ENCODE measurements around the gene LGALS9. TPM values are rescaled to one million over a fixed set of nuclear protein-coding genes. Genes with fewer than 3 reads are reported as not detected.

LGALS9 gene
- total RNA-seq, 2 experiments from 2014 or later: 33.7 to 33.8 TPM

DNA sequence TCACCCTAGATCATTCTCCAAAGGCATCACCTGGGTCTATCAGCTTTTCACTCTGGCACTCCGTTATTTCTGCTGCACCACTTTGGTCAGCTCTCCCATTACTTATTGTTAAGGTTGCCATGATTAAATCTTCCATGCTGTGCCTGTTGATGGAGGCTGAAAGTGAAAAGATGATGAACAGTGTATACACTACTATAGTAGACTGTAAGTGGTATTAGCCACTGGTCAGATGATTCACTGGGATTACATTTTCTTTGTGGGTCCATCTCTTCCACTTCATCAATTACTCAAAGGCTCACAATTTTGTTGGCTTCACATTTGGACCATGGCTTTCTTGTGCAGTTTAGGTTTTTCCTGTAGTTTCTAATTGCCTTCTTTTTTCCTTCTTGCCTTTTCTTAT is 15.9 kb upstream of the LGALS9 start:
- H3K36me3 Mint-ChIP-seq (ENCODE audit: low read depth): peaks cover 77% of the 10 kb centered on the region
- no peaks in the 10 kb centered on the region for H3K27me3 Mint-ChIP-seq
- DNase-seq: no peak
- no peak overlapping the region for H3K27ac Mint-ChIP-seq
- peaks cover 44% of the 10 kb centered on the region for H3K4me1 Mint-ChIP-seq
- ATAC-seq: no peak
- no peaks in the 10 kb centered on the region for H3K9me3 Mint-ChIP-seq (ENCODE audit: low read depth)
- POLR2A ChIA-PET: no interaction called here
- intact Hi-C loops (cut with DNase I, micrococcal nuclease): loop anchor here in 1 of 2 experiments (5.0 to 10.0 kb wide), 2 partner anchors 37 to 380 kb away; no protein-coding TSS in a partner anchor
- H3K4me3 Mint-ChIP-seq: no peak overlapping the region
- CTCF ChIA-PET: interaction anchor here (0.6 to 2.5 kb wide), 6 partner anchors 11 to 235 kb away, joined by 3 to 7 read pairs (median 4); no protein-coding TSS in a partner anchor

DNA sequence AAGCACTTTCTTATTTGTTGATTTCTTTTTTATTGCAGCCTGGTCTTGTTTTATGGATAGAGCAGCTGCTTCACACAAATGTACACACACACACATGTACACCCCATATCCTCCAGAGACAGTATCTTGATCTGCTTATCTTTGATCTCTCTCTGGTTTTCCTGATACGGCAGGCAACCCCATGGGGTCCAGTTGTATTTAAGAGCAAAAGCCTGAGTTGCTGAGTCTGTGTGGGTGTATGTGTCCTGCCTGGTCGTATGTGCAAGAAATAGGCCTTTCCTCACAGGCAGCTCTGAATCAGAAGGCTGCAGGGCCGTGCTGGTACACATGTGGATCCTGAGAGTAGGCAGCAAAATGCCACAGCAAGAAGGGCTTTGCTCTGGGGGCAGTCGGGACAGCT is 14.6 kb upstream of the LGALS9 start:
- intact Hi-C loops (cut with DNase I, micrococcal nuclease): loop anchor here in 1 of 2 experiments (5.0 to 10.0 kb wide), 2 partner anchors 36 to 382 kb away; no protein-coding TSS in a partner anchor
- peak overlapping the region; percentile 26 for H3K4me3 Mint-ChIP-seq

DNA sequence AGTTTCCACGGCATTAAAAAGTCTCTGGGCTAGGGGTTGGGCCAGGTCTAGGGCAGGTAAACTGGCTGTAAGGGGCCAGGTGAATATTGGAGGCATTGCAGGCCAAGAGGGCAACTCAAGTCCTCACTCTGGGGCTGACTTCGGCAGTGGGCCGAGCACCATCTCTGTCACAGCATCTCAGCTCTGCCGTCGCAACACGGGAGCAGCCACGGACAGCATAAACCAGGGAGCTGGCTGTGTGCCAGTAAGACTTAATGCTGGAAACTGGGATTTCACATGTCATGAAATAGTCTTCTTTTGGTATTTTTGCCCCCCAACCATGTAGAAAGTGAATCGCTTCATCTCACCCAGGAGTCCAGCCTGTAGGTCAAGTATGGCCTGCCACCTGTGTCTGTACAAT is 12.6 kb upstream of the LGALS9 start:
- no peak for DNase-seq

More for the DNA sequence above, 14.6 kb upstream of the LGALS9 start:
- peak; percentile 26 for DNase-seq
- peaks cover 51% of the 10 kb centered on the region for H3K4me1 Mint-ChIP-seq
- H3K27ac Mint-ChIP-seq: peak overlapping the region; percentile 85
- H3K27me3 Mint-ChIP-seq: no peaks in the 10 kb centered on the region
- ChIA-PET CTCF (interaction anchor here (0.7 to 1.0 kb wide), 2 partner anchors 20 to 38 kb away, joined by 3 to 5 read pairs; no protein-coding TSS in a partner anchor), POLR2A (interaction anchor here (0.6 kb wide), 1 partner anchor 1834 kb away, joined by 3 read pairs; no protein-coding TSS in a partner anchor)
- no peaks in the 10 kb centered on the region for H3K9me3 Mint-ChIP-seq (ENCODE audit: low read depth)
- peaks cover 77% of the 10 kb centered on the region for H3K36me3 Mint-ChIP-seq (ENCODE audit: low read depth)
- ATAC-seq: peak; percentile 30

DNA sequence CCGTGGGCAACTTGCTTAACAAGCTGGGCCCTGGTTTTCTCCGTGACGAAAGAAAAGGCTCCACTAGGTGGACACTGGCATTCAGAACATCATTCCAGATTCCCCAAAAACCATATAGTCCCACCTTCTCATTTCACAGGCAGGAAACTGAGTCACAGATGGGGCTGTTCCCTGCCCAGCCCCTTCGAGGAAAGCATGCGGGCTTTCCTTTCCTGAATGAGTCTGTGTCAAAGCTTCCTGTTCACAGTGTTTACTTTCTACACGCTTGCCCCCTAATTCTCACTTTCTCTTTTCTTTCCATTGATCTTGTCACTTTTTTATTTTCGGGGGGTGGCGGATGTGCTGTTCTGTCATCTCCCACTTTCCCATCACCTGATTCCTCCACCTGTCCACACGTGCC is 10.3 kb upstream of the LGALS9 start:
- Mint-ChIP-seq H3K27ac (peak overlapping the region; percentile 49), H3K4me1 (peaks cover 32% of the 10 kb centered on the region), H3K36me3 (ENCODE audit: low read depth) (peaks cover 61% of the 10 kb centered on the region), H3K27me3 (no peaks in the 10 kb centered on the region), H3K4me3 (no peak overlapping the region), H3K9me3 (ENCODE audit: low read depth) (no peaks in the 10 kb centered on the region)
- ChIA-PET CTCF (interaction anchor here (0.7 to 1.2 kb wide), 4 partner anchors 10 to 265 kb away, joined by 3 to 5 read pairs (median 4); no protein-coding TSS in a partner anchor), POLR2A (no interaction called here)
- intact Hi-C loops (cut with DNase I, micrococcal nuclease): no loop called here
- peak; percentile 63 for ATAC-seq
- peak; percentile 24 for DNase-seq

More for the DNA sequence above, 12.6 kb upstream of the LGALS9 start:
- Mint-ChIP-seq H3K27ac (peak overlapping the region; percentile 25), H3K4me3 (no peak overlapping the region), H3K36me3 (ENCODE audit: low read depth) (peaks cover 76% of the 10 kb centered on the region), H3K9me3 (ENCODE audit: low read depth) (no peaks in the 10 kb centered on the region), H3K4me1 (peaks cover 41% of the 10 kb centered on the region), H3K27me3 (no peaks in the 10 kb centered on the region)
- POLR2A ChIA-PET: no interaction called here
- no peak for ATAC-seq
- CTCF ChIA-PET: interaction anchor here (1.0 kb wide), 1 partner anchor 266 kb away, joined by 3 read pairs; no protein-coding TSS in a partner anchor
- intact Hi-C loops (cut with DNase I, micrococcal nuclease): loop anchor here in 1 of 2 experiments (5.0 to 10.0 kb wide), 2 partner anchors 34 to 384 kb away; no protein-coding TSS in a partner anchor

DNA sequence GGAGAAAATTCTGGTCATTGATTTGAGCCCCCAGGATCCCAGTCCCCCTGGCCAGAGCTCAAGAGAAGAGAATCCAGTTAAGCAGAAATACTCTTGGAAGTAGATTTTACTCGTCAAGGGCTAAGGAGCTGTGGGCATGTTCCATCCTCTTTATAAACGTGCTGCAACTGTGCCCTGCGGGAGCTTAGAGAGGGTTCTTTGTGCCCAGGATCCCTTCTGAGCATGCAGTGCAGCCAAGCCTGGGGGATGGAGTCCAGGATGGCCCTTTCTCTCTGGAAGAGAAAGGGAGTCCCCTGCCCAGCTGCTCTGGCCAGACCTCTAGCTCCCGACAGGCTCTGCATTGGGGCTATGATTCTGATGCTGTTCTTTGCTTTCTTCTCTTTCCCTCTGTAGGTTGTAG is 9.5 kb upstream of the LGALS9 start:
- Mint-ChIP-seq H3K27ac (no peak overlapping the region), H3K4me1 (peaks cover 24% of the 10 kb centered on the region), H3K36me3 (ENCODE audit: low read depth) (peaks cover 57% of the 10 kb centered on the region), H3K4me3 (no peak overlapping the region), H3K27me3 (no peaks in the 10 kb centered on the region), H3K9me3 (ENCODE audit: low read depth) (no peaks in the 10 kb centered on the region)
- CTCF ChIA-PET: no interaction called here
- ATAC-seq: no peak
- POLR2A ChIA-PET: no interaction called here
- no peak for DNase-seq
- intact Hi-C loops (cut with DNase I, micrococcal nuclease): no loop called here

DNA sequence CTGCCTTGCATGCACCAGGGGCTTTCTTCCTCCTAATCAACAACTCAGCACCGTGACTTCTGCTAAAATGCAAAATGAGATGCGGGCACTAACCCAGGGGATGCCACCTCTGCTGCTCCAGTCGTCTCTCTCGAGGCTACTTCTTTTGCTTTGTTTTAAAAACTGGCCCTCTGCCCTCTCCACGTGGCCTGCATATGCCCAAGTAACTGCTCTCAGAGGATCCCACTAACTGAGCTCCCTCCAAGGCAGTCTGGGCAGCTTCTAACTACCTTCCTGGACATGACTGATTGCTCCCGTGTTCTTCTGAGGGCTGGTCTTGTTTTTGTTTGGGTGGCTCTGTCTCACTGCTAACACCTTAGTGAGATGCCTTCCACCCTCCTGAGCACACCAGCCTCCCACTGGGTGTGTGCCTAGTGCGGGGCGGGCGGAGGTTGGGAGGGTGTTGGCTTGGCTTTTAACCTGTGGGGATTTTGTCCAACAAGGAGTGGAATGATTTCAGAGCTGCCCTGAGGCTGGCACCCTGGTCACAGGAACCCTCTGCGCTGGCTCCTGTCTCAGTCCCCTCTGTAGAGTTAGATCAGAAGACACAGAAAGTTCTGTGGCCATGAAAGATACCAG is 8.9 kb upstream of the LGALS9 start:
- Mint-ChIP-seq H3K27me3 (no peaks in the 10 kb centered on the region), H3K4me1 (peaks cover 18% of the 10 kb centered on the region), H3K27ac (no peak overlapping the region), H3K4me3 (no peak overlapping the region), H3K9me3 (ENCODE audit: low read depth) (no peaks in the 10 kb centered on the region), H3K36me3 (ENCODE audit: low read depth) (peaks cover 52% of the 10 kb centered on the region)
- DNase-seq: no peak
- intact Hi-C loops (cut with DNase I, micrococcal nuclease): no loop called here
- POLR2A ChIA-PET: no interaction called here
- CTCF ChIA-PET: no interaction called here
- ATAC-seq: no peak

DNA sequence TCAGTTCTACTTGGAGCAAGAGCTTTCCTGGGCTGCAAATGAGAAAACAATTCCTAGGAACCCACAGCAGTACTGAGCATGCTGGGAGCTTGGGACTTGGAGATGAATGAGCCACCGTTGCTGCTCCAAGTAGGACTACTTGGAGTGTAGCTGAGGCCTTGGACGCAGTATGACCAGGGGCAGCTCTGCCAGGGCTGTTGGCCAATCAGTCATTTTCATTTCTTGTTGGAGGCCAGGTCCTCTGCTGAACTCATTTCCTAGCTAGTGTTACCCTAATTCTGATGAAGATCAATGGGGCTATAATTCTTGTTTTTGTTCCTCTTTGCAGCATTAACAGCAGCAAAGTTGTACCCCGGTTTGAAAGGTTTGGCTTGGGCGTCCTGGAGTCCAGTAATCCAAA is 8.0 kb upstream of the LGALS9 start:
- Mint-ChIP-seq H3K4me1 (peaks cover 18% of the 10 kb centered on the region), H3K4me3 (no peak overlapping the region), H3K36me3 (ENCODE audit: low read depth) (peaks cover 43% of the 10 kb centered on the region), H3K9me3 (ENCODE audit: low read depth) (no peaks in the 10 kb centered on the region), H3K27me3 (no peaks in the 10 kb centered on the region), H3K27ac (peak overlapping the region; percentile 47)
- no peak for ATAC-seq
- ChIA-PET CTCF (no interaction called here), POLR2A (no interaction called here)
- no peak for DNase-seq
- intact Hi-C loops (cut with DNase I, micrococcal nuclease): no loop called here

DNA sequence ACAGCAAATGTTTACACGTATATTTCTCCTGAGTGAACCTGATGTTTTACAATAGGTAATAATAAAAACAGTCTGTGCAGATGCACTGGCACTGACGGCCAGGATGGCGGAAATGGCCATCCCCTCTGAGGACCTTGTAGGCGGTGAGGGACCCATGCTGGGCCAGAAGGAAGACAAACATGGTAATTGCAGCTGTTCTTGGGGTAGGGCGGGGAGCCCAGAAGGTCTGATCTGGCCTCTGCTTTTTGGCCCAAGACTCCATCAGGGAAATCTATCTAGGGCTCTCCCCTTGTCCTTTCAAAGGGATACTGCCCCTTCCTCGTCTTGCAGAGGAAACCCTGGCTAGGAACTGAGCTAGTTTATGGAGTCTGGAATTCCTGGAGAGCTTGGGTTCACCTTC is 7.4 kb upstream of the LGALS9 start:
- H3K4me1 Mint-ChIP-seq: peaks cover 18% of the 10 kb centered on the region
- no peak overlapping the region for H3K4me3 Mint-ChIP-seq
- intact Hi-C loops (cut with DNase I, micrococcal nuclease): no loop called here

DNA sequence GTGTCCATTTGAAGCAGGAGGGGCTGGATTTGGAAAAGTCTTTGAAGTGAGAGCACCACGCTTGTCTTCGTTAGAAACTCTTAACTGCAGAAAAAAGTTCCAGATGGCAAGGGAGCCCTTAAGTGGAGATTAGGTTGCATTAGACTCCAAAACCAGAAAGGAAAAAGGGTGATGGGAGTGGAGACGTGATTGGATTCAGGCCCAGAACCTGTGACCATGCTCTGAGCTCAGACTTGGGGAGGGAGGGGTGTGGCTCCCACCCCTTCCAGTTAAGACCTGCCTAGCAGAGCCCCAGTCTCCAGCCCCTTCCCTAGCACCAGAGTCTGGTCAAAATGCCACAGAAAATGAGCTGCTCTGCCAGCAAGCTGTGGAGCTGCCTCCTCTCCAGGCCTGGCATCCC is 6.4 kb upstream of the LGALS9 start:
- no peaks in the 10 kb centered on the region for H3K9me3 Mint-ChIP-seq (ENCODE audit: low read depth)
- intact Hi-C loops (cut with DNase I, micrococcal nuclease): no loop called here

More for the DNA sequence above, 7.4 kb upstream of the LGALS9 start:
- peaks cover 38% of the 10 kb centered on the region for H3K36me3 Mint-ChIP-seq (ENCODE audit: low read depth)
- no peaks in the 10 kb centered on the region for H3K27me3 Mint-ChIP-seq
- H3K9me3 Mint-ChIP-seq (ENCODE audit: low read depth): no peaks in the 10 kb centered on the region
- ChIA-PET CTCF (interaction anchor here (1.6 kb wide), 1 partner anchor 21 kb away, joined by 3 read pairs; no protein-coding TSS in a partner anchor), POLR2A (no interaction called here)
- DNase-seq (no peak), ATAC-seq (no peak)
- H3K27ac Mint-ChIP-seq: peak overlapping the region; percentile 13

DNA sequence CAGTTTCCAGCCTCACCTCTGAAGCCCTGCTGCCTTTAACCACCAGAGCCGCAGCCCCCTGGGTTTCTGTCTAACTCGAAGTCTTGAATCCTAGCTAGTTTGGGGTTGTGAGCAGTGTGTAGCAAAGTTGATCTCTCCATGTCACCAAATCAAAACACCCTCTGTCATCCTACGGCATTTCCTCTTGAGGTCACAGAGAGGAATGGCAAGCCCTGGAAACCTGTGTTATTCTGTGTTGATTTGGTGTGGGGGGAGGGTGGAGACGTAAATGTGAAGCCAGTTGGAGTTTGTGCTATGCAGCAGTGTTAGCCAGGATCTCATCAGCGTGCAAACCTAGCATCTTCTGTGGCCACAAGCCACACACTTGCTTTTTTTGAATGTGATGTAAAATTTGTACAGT is 5.1 kb upstream of the LGALS9 start:
- POLR2A ChIA-PET: no interaction called here
- H3K27me3 Mint-ChIP-seq: no peaks in the 10 kb centered on the region
- DNase-seq: no peak
- intact Hi-C loops (cut with DNase I, micrococcal nuclease): loop anchor here in 1 of 2 experiments (5.0 kb wide), 1 partner anchor 44 kb away; no protein-coding TSS in a partner anchor
- peaks cover 29% of the 10 kb centered on the region for H3K36me3 Mint-ChIP-seq (ENCODE audit: low read depth)
- ATAC-seq: no peak
- no peak overlapping the region for H3K4me3 Mint-ChIP-seq
- CTCF ChIA-PET: interaction anchor here (0.6 to 1.1 kb wide), 5 partner anchors 11 to 484 kb away, joined by 3 read pairs; no protein-coding TSS in a partner anchor
- no peaks in the 10 kb centered on the region for H3K9me3 Mint-ChIP-seq (ENCODE audit: low read depth)
- H3K27ac Mint-ChIP-seq: no peak overlapping the region
- H3K4me1 Mint-ChIP-seq: peaks cover 17% of the 10 kb centered on the region

More for the DNA sequence above, 6.4 kb upstream of the LGALS9 start:
- Mint-ChIP-seq H3K27ac (no peak overlapping the region), H3K36me3 (ENCODE audit: low read depth) (peaks cover 34% of the 10 kb centered on the region), H3K4me3 (no peak overlapping the region), H3K27me3 (no peaks in the 10 kb centered on the region), H3K4me1 (peaks cover 18% of the 10 kb centered on the region)
- CTCF ChIA-PET: interaction anchor here (1.6 kb wide), 1 partner anchor 20 kb away, joined by 3 read pairs; no protein-coding TSS in a partner anchor
- ATAC-seq: no peak
- no peak for DNase-seq
- POLR2A ChIA-PET: no interaction called here

DNA sequence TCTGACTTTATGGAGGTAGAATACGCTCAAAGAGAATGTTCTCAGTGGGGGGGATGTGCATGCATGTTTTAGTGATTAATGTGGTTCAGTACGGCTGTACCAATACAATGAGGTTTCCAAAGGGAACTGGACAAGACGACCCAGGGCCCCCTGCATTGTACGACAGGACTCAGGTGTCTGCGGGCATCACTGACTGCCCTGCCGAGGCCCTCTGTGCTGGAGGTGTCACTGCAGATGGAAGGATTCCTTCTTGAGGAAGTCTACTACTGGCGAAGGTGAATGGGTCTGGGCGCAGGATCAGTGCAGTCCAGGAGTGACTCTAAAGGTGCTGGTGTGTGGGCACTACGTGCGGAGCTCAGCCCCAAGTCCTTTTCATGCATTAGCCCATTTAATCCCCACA is 3.5 kb upstream of the LGALS9 start:
- no peaks in the 10 kb centered on the region for H3K27me3 Mint-ChIP-seq
- H3K4me1 Mint-ChIP-seq: peaks cover 24% of the 10 kb centered on the region
- no peak for ATAC-seq
- no peak overlapping the region for H3K27ac Mint-ChIP-seq
- no peak for DNase-seq
- peaks cover 15% of the 10 kb centered on the region for H3K36me3 Mint-ChIP-seq (ENCODE audit: low read depth)
- ChIA-PET POLR2A (no interaction called here), CTCF (no interaction called here)
- intact Hi-C loops (cut with DNase I, micrococcal nuclease): loop anchor here in 1 of 2 experiments (5.0 kb wide), 1 partner anchor 45 kb away; no protein-coding TSS in a partner anchor
- H3K9me3 Mint-ChIP-seq (ENCODE audit: low read depth): no peaks in the 10 kb centered on the region
- no peak overlapping the region for H3K4me3 Mint-ChIP-seq

DNA sequence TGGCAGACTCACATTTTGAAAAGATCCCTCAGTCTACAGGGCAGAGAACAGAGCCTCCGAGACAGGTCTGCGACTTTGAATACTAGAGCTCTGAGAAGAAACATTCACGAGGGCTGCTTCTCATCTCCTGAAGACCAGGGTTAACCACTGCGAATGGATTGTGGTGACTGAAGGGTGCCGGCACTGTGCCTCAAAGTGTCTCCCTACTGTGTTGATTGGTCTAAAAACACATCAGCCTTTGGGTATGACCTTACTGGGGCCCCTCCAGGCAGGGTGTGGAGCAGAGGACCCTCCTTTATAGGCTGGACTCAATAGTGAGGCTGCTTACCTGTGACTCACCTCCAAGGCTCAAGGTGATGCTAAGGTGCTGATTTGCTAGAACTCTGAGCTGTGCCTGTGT is 2.6 kb upstream of the LGALS9 start:
- CTCF ChIA-PET: interaction anchor here (0.9 kb wide), 1 partner anchor 23 kb away, joined by 3 read pairs; no protein-coding TSS in a partner anchor
- ATAC-seq (peak; percentile 16), DNase-seq (peak; percentile 30)
- Mint-ChIP-seq H3K27me3 (no peaks in the 10 kb centered on the region), H3K9me3 (ENCODE audit: low read depth) (no peaks in the 10 kb centered on the region), H3K36me3 (ENCODE audit: low read depth) (peaks cover 8% of the 10 kb centered on the region), H3K4me1 (peaks cover 26% of the 10 kb centered on the region), H3K27ac (no peak overlapping the region), H3K4me3 (no peak overlapping the region)
- POLR2A ChIA-PET: no interaction called here
- intact Hi-C loops (cut with DNase I, micrococcal nuclease): loop anchor here in 1 of 2 experiments (5.0 kb wide), 1 partner anchor 46 kb away; no protein-coding TSS in a partner anchor

Data from activated CD4-positive, alpha-beta T cell treated with anti-CD3 and anti-CD28 coated beads for 36 hours (primary cell).